HG03175 (cell line): ENCODE results near the gene KRTAP9-7.
"Not testable (repeated sequence)": the region's sequence is repeated elsewhere in the genome, so short reads cannot be mapped to it uniquely, and the experiment has no call there.

ENCODE experiments used
- ATAC-seq: cut with Tn5 transposase; IDR thresholded peaks from one replicate; pipeline ENCODE4 v1.9.1; 2021; ENCODE audit warnings: mild to moderate bottlenecking, moderate library complexity; ENCODE audit not compliant: unreplicated experiment

Gene KRTAP9-7

DNA sequence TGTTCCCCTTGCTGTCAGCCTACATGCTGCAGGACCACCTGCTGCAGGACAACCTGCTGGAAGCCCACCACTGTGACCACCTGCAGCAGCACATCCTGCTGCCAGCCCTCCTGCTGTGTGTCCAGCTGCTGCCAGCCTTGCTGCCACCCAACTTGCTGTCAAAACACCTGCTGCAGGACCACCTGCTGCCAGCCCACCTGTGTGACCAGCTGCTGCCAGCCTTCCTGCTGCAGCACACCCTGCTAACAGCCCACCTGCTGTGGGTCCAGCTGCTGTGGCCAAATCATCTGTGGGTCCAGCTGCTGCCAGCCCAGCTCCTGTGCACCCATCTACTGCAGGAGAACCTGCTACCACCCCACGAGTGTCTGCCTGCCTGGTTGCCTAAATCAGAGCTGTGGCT is 4.2 kb upstream of the KRTAP9-7 start:
- ATAC-seq = not testable (repeated sequence)

- ATAC-seq = no peak
These were observed 3.6 kb upstream of the KRTAP9-7 start for GRCh38 chr17:41271858-41272257.

DNA sequence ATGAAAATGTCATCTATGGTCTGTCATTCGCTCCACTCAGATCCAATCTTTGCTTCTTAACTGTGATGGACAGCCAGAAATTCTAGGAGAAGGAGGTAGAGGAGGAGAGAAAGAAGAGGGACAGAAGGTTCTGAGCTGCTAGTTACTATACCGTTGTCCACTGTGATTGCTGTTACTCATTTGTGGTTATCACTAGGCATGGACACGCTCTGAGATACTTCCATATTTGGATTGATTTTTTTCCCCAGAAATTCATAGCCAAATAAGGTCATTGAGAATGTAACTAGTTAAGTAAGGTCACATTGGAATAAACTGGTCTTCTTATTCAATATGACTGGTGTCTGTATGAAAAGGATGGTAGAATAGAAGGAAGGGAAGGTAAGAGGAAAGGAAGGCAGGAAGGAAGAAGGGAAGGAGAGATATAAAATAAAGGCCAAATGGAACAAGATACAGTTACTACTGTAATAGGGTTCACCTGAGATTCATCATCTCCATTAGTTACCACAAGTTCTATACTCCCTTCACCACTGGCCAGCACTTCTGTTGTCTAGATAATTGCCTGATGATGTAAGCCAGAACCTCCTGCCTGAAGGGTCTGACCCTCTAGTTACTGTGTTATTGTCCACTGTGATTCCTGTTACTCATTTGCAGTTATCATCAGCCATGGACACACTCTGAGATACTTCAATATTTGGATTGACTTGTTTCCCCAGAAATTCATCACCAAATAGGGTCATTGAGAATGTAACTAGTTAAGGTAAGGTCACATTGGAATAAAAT is 2.9 kb downstream of the KRTAP9-7 start:
- no peak for ATAC-seq

DNA sequence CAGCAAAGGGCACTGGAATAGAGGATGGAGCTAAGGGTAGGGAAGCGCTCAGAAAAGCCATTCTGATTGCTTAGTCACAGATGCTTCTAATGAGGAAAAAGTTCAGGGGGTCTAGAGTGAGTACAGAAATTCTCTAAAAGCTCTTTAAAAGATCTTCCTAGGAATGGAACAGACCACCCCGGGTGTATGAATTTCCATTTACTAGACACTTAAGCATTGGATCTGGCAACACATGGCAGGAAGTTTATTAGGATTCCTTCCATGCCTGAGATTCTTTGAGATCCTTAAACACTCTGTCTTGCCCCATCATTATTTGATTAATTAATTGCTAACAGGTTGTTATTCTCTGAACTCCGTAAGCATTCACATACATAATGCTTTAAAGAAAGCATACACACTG is 8.5 kb downstream of the KRTAP9-7 start:
- ATAC-seq = no peak

- no peak for ATAC-seq
These were observed 9.0 kb downstream of the KRTAP9-7 start for GRCh38 chr17:41284546-41284945.

- ATAC-seq = no peak
These were observed 11.6 kb downstream of the KRTAP9-7 start for GRCh38 chr17:41287050-41287449.

GRCh38 chr17:41294016-41294415 is 18.5 kb downstream of the KRTAP9-7 start:
- ATAC-seq = no peak

GRCh38 chr17:41296846-41297245 is 21.3 kb downstream of the KRTAP9-7 start:
- no peak for ATAC-seq

DNA sequence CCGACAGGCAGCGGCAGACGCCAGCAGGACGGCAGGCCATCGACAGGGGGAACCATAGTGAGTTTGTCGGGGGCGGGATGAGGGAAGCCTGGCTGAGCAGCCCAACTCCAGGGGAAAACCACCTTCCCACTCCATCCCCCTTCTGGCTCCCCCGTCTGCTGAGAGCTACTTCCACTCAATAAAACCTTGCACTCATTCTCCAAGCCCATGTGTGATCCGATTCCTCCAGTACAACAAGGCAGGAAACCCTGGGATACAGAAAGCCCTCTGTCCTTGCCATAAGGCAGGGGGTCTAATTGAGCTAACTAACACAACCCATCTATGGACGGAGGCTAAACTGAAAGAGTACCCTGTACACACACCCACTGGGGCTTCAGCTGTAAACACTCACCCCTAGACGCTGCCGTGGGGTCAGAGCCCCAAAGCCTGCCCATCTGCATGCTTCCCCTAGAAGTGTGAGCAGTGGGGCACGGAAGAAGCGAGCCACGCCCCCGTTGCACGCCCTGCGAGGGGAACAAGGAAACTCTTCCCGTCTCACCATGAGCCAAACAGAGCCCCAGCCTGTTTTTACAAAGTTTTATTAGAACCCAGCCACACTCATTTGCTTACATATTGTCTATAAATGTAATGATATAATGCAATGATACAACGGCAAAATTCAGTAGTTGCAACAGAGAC is 23.1 kb downstream of the KRTAP9-7 start:
- ATAC-seq = no peak

DNA sequence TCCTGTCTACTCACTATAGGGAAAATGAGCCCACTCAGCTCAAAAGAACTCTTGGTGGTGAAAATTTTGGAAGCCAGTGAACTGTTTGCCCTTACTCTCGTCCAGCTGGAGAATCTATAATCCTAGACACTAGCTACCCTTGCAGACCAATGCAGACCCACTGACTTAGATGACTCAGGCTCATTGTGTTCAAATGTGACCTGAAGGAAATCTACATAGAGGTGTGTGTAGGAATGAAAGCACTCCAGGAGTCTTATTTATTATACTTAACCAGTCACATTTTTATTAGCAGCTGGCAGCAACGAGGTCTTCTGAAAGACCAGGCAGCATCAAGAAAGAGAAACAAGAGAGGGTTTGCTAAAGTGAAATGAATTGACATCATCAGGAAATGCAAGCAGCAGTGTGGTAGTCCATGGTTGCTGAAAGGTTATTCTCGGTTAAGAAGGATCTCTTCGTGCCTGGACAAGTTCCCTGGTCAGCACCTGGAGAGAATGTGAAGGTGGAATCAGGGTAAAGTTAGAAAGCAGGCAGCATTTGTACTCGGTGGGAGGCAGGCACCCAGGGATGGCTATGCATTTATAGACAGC is 25.8 kb downstream of the KRTAP9-7 start:
- ATAC-seq = no peak

DNA sequence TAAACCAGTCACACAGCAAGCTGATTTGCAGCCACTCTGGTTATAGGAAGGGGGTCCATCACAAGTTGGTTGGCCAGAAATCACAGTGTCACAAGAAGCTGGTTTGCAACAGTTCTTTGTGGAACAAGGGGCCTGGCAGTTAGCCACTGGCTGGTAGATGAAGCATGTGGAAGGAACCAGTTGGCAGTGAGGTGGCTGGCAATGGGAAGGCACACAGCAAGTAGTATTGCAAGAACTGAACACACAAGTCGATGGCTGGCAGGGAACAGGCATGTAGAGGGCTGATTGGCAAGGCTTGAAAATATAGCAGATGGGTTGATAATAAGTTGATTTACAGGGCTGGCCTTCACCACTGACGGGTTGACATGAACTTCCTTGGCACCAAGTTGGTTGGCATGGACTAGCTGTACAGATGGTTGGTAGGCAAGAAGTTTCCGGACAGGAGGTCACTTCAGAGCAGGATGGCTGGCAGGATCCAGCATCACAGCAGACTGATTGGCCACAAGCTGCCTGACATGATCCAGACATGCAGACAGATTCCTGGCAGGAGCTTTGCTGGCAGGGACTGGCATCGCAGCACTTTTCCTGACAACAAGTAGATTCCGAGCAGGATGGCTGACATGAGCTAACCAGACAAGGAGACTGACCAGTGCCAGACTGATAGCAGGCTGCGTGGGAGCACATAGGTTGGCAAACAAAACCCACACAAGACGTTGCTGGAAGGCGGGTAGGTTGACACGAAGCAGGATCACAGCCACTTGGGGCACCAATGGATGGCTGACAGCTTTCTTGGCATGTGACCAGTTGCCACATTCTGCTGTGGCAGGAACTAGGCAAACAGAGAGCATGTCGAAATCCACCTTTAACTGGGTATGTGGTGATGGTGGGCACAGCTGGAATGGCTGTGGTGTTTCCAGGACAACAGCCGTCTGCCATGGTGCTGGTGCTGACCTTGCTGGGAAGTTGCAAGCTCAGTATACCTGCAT is 26.7 kb downstream of the KRTAP9-7 start, which contains the start of gene KRTAP29-1:
Gene KRTAP29-1, minus strand, starts transcription at position 936 of the 986 bp plus-strand sequence. Its CDS starts 0 bp downstream, at position 936.
- no peak for ATAC-seq

GRCh38 chr17:41302981-41303380 is 27.5 kb downstream of the KRTAP9-7 start:
- ATAC-seq = no peak

DNA sequence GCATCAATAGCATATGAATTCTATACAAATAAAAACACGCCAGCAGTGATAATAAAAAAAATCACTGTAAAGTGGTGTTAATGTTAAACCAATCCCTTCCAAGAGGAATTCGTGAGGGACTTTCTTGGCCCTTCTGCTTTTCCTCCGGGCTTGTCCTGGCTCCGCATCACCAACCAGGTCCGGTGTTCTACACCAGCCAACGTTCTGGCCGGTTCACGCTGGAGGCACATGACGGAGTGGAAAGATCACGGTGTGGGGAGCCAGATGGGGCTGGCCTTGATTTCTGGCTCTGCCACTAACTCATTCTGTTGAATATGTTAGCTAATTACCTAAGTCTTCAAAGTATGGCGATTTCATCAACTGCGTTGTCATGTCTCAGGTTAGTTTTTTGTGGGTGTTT is 28.6 kb downstream of the KRTAP9-7 start:
- no peak for ATAC-seq

DNA sequence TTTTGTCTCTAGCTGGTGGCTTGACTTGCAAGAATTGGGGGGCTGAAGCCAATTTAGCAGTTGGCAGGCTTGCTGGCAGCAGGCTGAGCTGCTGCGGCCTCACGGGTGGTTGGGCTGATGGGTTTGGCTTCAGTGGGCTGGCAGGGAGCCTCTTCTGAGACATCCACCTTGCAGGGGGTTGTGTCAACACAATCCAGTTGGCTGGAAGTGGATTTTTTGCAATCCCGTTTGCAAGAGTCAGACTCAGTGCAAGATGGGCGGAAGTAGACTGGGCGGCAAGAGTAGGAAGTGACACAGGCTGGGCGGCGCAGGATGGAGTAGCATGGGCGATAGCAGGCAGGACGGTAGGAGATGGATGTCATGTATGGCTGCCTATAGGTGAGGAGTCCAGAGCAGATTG is 32.1 kb downstream of the KRTAP9-7 start:
- no peak for ATAC-seq

GRCh38 chr17:41308251-41308917 is 32.9 kb downstream of the KRTAP9-7 start:
- peak; percentile 55 for ATAC-seq

GRCh38 chr17:41308918-41309359 is 33.4 kb downstream of the KRTAP9-7 start, which contains the start of gene KRTAP16-1:
KRTAP16-1 (minus strand) TSS chr17:41309309; CDS start chr17:41309253, 56 bp downstream.
- peak; percentile 29 for ATAC-seq

DNA sequence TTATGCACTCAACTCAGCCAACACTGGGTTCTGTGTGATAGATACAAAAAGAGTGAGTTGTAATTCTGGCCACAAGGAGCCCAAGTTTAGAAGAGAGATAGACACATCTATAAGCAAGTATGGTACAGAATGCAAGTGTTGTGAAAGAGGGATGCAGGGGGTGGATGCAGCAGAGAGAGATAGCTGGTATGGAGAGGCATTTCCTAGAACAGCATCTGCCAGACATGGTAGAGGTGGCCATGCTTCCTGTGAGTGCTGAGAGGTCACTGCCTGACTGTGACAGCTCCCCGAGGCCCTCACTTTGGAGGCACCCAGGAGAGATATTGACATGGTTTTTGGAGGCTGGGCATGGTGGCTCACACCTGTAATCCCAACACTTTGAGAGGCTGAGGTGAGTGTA is 35.6 kb downstream of the KRTAP9-7 start:
- no peak for ATAC-seq

GRCh38 chr17:41315204-41315794 is 39.8 kb downstream of the KRTAP9-7 start, which contains the start of gene KRTAP17-1:
KRTAP17-1 (minus strand) TSS chr17:41315710; CDS start chr17:41315650, 60 bp downstream.
- no peak for ATAC-seq

GRCh38 chr17:41315814-41316445 is 40.4 kb downstream of the KRTAP9-7 start:
- ATAC-seq = no peak
